Measurements from ENCODE around the gene RPL32.
A peak's percentile ranks its signal among the peaks of the same experiment; 100 is the strongest.
"Not testable (repeated sequence)": the region's sequence is repeated elsewhere in the genome, so short reads cannot be mapped to it uniquely, and the experiment has no call there.

Gene RPL32

DNA sequence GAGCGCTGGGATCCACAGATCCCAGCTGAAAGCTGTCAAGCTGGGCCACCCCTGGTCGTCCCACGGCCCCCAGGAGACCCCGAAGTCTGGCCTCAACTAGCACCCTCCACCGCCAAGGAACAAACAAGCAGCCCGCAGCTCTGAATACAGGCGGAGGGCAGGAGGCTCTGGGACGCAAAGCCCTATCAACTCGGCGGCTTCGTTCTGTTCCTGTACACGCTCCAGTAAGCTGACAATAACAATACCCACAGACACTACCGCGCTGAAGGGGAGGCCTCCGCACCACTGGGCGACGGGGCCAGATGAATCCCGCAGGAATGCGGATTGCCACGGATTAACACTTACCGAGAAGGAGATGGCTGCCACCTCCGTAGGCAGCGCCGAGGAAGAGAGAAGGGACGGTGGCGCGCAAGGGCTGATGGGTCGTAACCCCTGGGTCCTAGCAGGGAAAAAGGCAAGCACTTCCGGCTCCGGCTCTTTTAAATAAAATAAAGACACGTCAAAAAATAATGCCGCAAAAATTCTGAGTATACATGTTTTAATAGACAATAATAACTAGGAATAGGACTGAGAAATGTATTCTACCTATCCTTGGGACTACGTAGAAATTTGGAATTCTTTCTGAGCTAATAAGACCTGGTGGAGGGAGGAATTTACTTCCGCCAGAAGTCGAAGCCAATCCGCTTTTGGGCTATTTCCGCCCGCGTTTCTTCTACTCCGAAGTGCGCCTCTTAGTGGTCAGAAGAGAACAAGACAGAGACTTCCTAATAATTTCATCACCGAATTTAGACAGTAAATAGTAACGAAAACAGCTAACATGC is at the start of gene RPL32:
RPL32 (minus strand) TSS at position 417 of the 821 bp plus-strand sequence. CDS start 1,328 bp downstream, outside the sequence.
- peak; percentile 71 to 74 for DNase-seq (ENCODE audit: low read depth in 2 of 2)

DNA sequence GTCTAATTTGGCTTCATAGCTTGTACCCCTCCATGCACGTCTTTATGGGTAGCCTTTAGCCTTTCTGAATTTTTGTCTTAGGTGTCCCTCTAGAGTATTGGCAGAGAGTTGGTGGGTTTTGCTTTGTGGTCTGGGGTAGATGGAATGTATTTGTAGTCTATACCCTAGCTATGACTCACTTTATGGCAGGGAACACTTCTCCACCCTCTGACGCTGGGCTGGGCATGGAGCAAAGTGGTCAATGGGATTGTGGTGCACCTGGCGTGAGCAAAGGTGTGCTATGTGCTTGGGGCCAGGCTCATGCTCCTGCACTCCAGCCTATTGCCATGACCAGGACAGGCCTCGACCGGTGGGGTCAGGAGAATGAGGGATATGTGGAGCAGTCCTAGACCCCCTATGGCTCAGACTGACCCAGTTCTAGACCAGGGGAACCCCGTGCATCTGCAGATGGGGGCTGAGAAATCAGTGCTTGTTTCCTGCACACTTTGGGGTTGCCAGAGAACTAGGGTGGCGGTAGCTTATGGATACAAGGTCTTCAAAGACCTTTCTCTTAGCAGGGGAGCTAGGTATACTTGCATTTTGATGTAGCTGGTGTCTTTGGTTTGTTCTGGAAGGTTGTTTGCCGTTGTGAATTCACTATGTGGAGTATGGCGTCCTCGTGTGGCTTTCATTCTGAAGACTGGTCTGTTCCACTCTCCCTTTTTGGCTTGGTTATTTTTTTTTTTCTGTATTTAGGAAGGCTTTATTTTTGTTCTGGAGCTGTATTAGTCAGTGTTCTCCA is 49.4 kb upstream of the RPL32 start:
- no peak for DNase-seq (ENCODE audit: low read depth in 2 of 2)

- no peak for DNase-seq (ENCODE audit: low read depth in 2 of 2)
These were observed 45.4 kb upstream of the RPL32 start for GRCh38 chr3:12886736-12887135.

DNA sequence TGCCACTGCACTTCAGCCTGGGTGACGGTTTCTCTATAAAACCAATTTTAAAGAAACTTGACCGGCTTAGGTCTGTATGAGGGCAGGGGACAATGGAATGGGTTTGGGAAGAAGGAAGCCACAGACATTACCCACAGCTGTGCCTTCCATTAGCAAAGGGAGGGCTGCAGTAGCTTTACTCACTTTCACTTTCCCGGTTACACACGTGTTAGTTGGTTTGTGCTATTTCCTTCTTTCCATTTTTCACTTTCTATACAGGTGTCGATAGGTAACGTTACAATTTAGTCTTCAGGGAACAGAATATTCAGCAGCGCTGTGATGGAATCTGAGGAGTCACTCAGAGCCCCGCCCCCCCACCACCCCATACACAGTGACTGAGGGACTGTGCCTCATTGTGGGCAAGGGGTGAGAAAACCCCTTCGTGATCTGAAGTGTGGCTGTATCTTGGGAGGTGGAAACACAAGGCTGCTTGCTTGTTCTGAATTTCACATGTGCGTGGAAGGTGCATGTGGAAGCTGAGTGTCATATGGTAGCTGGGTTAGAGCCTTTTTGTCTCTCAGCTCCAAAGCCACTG is 44.8 kb upstream of the RPL32 start:
- DNase-seq (ENCODE audit: low read depth in 2 of 2): no peak

DNA sequence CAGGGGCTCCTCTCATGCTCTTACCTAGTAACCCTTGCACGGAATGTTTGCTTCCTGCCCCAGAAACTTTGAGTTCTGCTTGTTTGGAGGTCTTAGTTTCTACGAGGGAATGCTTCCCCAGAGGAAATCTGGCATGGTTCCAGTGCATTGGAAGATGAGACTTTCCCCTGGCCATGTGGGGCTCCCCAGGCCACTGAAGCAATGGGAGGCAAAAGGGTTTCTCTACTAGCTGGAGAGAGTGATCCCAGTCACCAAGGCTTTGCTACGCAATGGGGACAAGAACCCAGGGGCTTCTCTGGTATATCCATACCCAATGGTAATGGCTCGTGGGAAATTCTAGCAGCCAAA is 44.2 kb upstream of the RPL32 start:
- DNase-seq (ENCODE audit: low read depth in 2 of 2): no peak

- no peak for DNase-seq (ENCODE audit: low read depth in 2 of 2)
These were observed 43.6 kb upstream of the RPL32 start for GRCh38 chr3:12884790-12885582.

DNA sequence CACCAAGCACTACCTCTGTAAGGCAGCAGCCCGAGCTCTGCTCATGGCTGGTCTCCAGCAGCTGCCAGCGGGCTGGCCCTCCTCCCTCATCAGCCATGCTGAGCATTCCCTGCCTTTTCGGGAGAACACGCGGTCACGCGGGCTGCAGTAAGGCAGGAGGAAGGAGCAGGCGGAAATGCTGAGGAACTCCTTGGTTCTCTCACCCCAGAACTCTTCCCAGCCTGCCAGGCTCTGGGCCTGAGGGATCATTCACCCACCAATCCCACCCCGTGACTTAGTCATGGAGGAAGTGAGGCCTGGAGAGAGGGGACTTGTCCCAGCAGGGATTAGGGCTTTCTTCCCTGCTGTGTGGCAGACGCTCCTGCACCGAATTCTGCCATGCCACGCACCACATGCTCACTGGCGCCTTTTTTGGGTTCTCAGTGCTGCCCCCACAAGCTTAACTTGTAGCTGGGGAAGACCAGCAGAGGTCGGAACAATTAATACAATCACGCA is 42.9 kb upstream of the RPL32 start:
- no peak for DNase-seq (ENCODE audit: low read depth in 2 of 2)

- DNase-seq (ENCODE audit: low read depth in 2 of 2): no peak
These were observed 41.3 kb upstream of the RPL32 start for GRCh38 chr3:12882336-12883310.

- DNase-seq (ENCODE audit: low read depth in 2 of 2): not testable (repeated sequence)
These were observed 40.5 kb upstream of the RPL32 start for GRCh38 chr3:12881858-12882257.

DNA sequence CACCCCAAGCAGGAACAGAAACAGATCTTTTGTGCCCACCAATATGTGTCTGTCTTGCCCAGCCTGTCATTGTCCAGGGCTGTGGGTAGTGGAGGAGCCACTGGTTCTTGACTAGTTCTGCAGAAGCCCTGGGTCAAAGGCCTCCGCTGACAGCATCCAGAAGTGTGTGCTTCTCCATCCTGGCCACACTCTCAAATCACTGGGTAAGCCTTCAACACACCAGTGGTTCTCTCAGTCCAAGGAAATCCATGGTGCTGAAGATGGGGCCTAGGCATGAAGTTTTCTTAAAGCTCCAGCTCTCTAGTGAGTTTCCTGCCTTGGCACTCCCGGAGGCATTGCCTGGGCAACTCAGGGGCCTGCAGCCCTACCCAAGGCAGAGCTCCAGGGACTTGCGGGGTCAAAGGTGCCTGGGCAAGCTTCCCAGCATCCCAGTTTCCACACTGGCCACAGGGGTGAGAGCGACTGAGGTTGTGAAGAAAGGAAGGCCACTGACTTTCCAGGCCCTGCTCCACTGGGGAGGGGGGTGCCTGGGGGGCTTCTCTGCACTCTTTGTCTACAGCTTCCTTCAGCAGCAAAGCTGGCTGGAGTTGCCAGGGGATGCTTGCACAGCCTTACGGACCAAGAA is 37.9 kb upstream of the RPL32 start:
- no peak for DNase-seq (ENCODE audit: low read depth in 2 of 2)

- not testable (repeated sequence) for DNase-seq (ENCODE audit: low read depth in 2 of 2)
These were observed 37.4 kb upstream of the RPL32 start for GRCh38 chr3:12878758-12879157.

GRCh38 chr3:12878141-12878574 is 36.8 kb upstream of the RPL32 start:
- no peak for DNase-seq (ENCODE audit: low read depth in 2 of 2)

DNA sequence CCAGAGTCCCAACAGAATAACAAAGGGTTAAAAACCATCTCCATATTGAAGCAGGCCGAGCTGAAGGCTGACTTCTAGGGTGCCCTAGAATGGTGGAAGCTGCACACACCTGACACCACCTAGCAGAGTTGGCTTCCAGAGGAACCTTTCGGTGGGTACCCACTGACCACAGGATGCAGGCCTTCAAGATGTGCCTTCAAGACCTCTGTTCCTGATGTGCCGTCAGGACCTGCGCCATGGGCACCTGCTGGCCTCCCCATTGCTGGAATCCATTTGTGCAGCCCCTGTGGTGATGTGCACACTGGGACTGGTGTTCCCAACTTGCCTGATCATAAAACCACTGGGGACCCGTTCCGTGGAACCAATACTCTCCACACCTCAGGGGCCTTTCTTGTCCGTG is 35.7 kb upstream of the RPL32 start:
- DNase-seq (ENCODE audit: low read depth in 2 of 2): no peak

DNA sequence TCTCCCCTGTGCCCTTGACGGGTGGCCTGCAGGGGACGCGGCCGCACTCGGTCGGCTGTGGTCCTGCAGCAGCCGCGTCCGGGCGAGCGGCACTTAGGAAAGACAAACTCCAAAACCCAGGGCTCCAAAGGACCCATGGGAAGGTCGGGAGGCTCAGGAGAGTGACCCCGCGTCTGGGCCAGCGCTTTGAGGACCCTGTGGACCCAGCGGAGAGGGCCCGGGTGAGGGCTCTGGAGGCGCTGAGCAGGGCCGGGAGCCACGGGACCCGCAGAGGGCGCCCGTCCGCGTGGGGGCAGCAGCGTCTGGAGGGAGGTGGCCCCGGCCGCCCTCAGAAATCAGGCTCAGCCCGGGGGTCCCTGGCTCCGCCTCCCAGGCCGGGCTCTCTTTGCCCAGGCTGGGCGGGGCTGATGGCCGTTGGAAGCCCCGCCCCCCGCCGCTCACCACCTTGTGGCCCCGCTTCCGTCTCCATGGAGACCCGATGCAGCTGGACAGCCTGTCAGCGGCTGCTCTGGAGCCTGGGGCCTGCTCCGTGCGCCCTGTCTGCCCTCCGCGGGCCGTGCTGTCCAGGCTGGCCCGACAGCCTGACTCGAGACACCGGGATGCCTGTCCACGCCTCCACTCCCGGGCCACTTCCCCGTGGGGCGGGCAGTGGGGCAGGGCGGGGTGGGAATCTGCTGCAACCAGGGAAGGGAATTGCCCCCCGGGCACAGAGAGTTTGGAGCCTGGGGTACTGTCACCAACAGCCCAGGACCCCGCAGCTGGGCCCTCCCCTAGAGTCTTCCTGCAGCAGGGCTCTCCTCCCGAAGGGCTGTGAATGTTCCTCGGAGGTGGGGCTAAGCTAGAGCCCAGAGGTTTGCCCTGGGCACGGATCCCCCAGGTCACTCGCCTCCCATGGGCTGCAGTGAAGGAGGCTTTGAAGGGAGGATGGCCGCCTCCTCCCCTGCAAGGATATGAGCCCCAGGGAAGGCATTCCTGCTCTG is 34.8 kb upstream of the RPL32 start:
- no peak for DNase-seq (ENCODE audit: low read depth in 2 of 2)

GRCh38 chr3:12871404-12871983 is 30.1 kb upstream of the RPL32 start:
- DNase-seq (ENCODE audit: low read depth in 2 of 2): no peak

- no peak for DNase-seq (ENCODE audit: low read depth in 2 of 2)
These were observed 29.6 kb upstream of the RPL32 start for GRCh38 chr3:12870942-12871341.

DNA sequence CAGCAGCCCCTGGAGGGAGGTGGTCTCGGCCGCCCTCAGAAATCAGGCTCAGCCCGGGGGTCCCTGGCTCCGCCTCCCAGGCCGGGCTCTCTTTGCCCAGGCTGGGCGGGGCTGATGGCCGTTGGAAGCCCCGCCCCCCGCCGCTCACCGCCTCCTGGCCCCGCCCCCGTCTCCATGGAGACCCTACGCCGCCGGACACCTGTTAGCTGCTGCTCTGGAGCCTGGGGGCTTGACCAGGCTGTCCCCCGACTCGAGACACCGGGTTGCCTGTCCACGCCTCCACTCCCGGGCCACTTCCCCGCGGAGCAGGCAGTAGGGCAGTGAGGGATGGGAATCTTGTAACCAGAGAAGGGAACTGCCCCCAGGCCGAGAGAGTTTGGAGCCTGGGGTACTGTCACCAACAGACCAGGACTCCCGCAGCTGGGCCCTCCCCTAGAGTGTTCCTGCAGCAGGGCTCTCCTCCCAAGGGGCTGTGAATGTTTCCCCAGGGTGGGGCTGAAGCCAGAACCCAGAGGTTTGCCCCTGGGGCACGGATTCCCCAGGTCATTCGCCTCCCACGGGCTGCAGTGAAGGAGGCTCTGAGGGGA is 27.8 kb upstream of the RPL32 start:
- peak; percentile 23 to 51 for DNase-seq (ENCODE audit: low read depth in 2 of 2)
